Sciatic nerve (tissue), 1 donor: ENCODE data around the gene SIVA1. TPM values are rescaled to one million over a fixed set of nuclear protein-coding genes. Genes with fewer than 3 reads are reported as not detected.

Source experiments
- total RNA-seq: library from RNA; stranded (reverse); fragmentation: NEBNext Ultra II Directional; extraction: Animal tissue kit (Norgen Biotek cat#: 25700); gene quantifications from one replicate; pipeline ENCODE4 v1.2.1, GENCODE V29; 2021
- donor health status: DM: no; HTN: no; CAD: no.

SIVA1 gene
- total RNA-seq, 1 donor from 2014 or later, result 56.6 TPM

Other genes starting within 250 kb of the SIVA1 start
- 4.7 TPM for gene C14orf180, start 173.4 kb upstream of the SIVA1 start, total RNA-seq
- 4.5 TPM for gene TMEM179, start 148.4 kb upstream of the SIVA1 start, total RNA-seq
- 343 TPM for gene INF2, start 63.5 kb upstream of the SIVA1 start, total RNA-seq
- gene ADSS1, start 28.9 kb upstream of the SIVA1 start, total RNA-seq, result 11.5 TPM
- gene AKT1, start 42.6 kb downstream of the SIVA1 start, total RNA-seq, result 90.4 TPM
- 3.6 TPM for gene ZBTB42, start 48.0 kb downstream of the SIVA1 start, total RNA-seq
- 15.3 TPM for gene CEP170B, start 112.1 kb downstream of the SIVA1 start, total RNA-seq
- gene PLD4, start 171.7 kb downstream of the SIVA1 start, total RNA-seq, result 7.0 TPM
- gene AHNAK2, start 225.2 kb downstream of the SIVA1 start, total RNA-seq, result 77.7 TPM
- 6.1 TPM for gene CLBA1, start 232.6 kb downstream of the SIVA1 start, total RNA-seq